Measurements from ENCODE around the gene DDX39A.
"Not testable (repeated sequence)": the region's sequence is repeated elsewhere in the genome, so short reads cannot be mapped to it uniquely, and the experiment has no call there.

DDX39A gene

DNA sequence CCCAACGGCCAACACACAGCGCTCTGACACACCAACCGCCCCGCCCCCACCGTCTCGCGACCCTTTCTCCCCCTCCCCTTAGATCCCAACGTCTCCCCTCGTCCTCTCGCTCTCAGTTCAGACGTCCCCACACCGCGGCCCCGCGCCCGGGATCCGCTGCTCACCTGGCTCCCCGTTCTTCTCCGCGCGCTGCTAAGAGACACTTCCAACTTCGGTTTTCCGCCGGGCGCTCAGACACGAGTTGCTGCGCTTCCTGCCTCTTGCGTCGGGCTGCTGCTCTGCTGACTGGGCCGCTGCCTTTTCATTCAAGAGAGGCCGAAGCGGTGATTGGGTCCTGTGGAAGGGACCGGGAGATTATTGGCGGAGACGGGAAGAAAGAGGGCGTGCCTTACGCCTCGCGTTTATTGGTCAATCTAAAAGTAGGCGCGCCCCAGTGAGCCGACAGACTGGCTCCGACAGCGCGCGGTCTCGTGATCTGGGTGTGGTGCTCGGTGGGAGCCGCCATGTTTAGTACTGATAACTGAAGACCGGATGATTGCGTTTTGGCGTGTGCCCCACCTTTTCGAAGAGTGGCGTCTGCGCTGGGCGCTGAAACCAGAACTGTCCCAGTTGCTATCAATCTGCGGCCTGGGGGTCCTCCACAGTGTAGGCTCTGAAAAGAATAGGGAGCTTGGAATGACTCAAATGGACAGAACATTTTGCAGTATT is at the start of gene DDX39A:
TSS of gene DDX39A (minus strand) at position 236 of the 708 bp plus-strand sequence. CDS start 6,121 bp downstream, outside the sequence.
- DNase-seq = peak; percentile 100

DNA sequence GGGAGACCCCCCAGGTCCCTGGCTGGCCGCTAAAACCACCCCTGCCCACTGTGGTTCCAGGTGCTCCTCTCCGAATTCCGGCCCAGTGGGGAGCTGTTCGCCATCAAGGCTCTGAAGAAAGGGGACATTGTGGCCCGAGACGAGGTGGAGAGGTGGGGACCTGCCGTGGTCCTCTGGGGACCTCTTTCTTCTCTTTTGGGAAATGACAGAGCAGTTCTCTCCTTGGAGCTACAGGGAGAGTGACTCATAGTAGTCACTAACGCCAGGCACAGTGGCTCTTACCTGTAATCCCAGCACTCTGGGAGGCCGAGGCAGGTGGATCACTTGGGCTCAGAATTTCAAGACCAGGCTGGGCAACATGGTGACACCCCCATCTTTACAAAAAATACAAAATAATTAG is 48.7 kb upstream of the DDX39A start:
- DNase-seq = no peak

DNA sequence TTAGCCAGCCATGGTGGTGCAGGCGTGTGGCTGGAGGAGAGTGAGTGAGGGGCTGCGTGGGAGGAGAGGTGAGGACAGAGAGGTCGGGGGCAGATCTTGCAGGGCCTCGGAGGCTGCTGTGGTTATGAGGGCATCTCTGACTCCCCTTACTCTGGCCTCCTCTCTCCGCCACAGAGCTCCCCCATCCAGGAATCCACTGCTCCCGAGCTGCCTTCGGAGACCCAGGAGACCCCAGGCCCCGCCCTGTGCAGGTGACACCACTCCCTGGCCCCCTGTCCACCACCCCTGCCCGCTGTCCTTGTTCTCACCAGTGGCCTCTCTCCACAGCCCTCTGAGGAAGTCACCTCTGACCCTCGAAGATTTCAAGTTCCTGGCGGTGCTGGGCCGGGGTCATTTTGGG is 48.2 kb upstream of the DDX39A start:
- no peak for DNase-seq

DNA sequence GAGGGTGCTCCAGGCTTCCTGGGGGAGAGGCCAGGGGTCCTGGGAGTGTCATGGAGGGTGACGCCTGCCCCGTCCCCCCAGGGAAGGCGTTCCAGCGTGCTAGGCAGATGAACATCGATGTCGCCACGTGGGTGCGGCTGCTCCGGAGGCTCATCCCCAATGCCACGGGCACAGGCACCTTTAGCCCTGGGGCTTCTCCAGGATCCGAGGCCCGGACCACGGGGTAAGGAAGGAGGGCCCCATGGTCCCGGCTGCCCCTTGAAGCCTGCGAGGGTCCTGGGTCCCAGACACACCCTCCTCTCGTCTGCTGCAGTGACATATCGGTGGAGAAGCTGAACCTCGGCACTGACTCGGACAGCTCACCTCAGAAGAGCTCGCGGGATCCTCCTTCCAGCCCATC is 44.6 kb upstream of the DDX39A start:
- no peak for DNase-seq

DNA sequence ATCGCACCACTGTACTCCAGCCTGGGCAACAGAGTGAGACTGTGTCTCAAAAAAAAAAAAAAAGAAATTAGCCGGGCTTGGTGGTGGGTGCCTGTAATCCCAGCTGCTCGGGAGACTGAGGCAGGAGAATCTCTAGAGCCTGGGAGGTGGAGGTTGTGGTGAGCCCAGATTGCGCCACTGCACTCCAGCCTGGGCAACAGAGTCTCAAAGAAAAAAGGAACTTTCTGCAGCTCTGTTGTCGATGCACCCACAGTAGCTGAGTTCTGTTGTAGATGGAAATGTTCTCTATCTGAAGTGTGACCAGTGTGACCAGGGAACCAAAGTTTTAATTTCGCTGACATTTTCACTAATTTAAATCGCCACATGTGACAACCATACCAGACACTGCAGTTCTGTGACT is 43.3 kb upstream of the DDX39A start:
- DNase-seq = not testable (repeated sequence)

DNA sequence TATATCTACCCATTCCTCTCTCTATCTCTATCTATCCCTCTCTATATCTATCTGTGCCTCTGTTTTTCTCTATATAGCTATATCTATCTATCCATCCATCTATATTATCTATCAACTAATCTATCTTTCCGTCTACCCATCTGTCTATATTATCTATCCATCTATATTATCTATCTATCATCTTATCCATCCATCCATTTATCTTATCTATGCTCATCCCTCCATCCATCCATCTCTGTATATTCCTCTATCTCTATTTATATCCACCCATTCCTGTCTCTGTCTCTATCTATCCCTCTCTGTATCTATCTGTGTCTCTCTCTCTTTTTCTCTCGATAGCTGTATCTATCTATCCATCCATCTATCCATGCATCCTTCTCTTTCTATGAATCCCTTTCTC is 41.8 kb upstream of the DDX39A start:
- no peak for DNase-seq

DNA sequence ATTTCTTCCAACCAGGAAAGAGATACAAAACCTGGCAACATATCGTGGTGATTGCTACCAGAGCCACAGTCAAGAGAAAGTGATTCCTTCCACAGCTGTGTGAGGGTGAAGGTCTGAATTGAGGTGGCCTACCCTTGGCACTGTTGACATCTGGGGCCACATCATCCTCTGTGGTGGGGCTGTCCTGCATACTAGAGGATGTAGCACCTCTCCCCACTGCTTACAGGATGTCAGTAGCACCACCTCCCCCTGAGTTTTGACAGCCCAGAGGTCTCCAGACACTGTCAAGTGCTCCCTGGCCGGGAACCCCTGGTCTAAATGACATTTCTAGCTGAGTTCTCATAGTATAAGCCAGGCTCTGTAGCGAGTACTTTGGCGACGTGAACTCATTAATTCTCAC is 40.6 kb upstream of the DDX39A start:
- no peak for DNase-seq

DNA sequence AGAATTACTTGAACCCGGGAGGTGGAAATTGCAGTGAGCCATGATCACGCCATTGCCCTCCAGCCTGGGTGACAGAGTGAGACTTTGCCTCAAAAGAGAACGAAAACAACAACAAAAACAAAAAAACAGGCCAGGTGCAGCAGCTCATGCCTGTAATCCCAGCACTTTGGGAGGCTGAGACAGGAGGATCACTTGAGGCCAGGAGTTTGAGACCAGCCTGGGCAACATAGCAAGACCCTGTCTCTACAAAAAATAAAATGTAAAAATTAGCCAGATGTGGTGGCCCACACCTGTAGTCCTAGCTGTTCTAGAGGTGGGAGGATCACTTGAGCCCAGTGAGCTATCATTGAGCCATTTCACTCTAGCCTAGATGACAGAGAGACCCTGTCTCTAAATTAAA is 33.2 kb upstream of the DDX39A start:
- not testable (repeated sequence) for DNase-seq

DNA sequence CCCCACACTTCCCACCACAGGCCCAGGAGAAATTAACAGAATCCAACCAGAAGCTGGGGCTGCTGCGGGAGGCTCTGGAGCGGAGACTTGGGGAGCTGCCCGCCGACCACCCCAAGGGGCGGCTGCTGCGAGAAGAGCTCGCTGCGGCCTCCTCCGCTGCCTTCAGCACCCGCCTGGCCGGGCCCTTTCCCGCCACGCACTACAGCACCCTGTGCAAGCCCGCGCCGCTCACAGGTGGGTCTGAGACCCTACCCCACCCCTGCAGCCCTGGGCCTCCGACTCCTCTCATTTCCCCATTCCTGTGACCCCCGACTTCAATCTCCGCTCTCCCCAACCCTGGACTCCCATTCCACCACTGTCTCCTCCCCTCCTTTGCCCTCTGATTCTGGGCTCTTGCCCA is 31.7 kb upstream of the DDX39A start:
- DNase-seq = no peak

DNA sequence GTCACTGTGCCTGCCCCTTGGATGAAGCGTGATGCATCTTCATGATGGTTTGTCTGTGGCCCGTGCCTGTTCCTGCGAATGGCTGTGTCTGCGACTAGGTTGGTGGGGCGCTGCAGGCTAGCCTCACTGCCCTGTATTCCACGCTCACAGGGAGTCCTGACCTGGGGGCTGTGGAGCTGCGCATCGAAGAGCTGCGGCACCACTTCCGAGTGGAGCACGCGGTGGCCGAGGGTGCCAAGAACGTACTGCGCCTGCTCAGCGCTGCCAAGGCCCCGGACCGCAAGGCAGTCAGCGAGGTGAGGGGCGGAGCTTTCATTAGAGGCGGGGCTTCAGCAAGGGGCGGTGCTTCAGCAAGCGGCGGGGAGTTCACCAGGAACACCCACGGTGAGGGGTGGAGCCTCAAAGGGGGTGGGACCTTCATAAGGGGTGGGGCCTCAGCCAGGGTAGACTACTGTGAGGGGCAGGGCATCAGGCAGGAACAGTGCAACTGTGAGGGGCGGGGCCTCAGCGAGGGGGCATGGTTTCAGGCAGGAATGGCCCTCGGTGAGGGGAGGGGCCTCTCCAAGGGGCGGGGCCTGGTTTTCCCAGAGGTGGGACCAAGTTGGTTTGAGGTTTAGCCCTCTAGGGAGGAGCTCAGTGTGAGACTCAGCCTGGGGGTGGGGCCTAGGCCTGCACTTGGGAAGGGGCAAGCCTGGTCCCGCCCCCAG is 31.2 kb upstream of the DDX39A start:
- DNase-seq = peak; percentile 82

DNA sequence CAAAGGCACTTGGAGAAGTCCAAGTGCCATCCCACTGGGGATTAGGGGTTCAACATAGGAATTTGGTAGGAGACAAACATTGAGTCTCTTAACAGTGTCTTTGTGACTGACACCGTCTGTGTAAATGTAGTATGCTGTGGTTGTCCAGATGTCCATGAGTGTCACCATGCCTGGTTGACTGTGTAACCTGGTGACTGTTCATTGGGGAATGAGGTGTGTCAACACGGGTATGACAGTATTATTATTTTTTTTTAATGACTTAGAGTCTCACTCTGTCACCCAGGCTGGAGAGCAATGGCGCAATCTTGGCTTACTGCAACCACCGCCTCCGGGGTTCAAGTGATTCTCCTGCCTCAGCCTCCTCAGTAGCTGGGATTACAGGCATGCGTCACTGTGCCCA is 30.2 kb upstream of the DDX39A start:
- no peak for DNase-seq

DNA sequence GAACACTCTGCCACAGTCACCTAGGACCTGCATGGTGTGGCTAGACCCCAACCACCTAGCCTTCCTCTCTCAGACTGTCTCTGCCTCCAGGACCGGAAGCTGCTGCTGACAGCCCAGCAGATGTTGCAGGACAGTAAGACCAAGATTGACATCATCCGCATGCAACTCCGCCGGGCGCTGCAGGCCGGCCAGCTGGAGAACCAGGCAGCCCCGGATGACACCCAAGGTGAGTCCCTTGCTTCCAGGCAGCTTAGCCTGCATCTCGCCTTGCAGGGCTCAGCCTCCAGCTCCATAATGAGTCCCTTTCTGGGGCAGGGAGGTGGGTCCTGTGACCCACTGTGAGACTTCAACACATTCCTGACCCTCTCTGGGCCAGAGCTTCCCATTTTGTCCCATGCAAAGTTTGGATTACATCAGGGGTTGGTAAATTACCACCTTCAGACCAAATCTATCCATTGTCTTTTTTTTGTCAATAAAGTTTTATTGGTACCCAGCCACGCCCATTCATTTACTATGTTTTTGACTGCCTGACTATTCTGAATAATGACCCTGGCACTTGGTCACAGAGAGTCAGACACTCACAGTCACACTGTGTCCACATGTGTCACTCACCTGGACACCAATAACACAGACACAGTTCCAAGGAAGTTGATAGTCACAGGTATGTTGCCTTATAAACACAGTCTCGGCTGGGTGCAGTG is 27.3 kb upstream of the DDX39A start:
- no peak for DNase-seq

DNA sequence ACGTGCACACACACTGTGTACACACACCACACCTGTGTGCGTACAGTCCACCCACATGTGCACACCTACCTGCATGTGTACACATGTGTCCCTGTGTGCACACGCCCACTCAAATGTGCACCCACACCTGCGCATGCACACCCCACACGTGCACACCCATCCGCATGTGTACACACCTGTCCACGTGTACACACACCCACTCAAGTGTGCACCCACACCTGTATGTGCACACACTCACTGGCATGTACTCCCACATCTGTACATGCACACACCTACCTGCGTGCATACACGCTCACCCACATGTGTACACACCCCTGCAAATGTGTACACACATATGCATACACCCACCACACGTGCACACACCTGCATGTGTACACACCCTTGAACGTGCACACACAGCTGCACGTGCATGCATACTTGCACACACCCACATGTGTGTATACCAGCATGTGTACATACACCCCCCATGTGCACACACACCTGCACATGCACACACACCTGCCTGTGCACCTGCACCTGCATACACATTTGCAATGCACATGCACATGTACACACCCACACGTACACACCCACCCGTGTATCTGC is 24.6 kb upstream of the DDX39A start:
- no peak for DNase-seq

DNA sequence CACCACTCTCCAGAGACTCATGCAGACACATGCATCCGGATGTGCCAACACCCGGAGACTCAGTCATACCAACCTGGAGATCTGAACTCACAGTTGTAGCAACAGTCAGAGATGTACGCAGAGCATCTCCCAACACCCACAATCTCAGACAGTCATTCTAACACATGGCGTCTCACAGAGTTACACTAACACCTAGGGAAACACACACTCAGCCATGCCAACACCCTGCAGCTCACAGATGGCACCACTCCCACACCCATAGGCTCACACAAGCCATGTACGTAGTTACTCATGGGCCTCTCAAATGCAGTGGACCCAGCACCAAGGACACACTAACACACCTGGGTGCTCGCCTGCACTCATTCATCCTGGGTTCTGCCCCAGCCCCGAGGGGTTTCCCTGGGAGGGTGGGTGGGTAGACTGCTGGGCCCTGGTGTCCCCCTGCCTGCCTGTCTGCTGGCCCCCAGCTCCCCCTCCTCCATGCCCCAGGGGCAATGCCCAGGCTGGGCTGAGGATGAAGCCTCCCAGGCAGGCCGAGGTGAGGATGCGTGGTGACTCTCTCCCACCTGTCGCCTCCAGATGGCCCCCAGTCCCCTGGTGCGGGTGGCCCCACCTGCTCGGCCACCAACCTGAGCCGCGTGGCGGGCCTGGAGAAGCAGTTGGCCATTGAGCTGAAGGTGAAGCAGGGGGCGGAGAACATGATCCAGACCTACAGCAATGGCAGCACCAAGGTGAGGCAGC is 23.9 kb upstream of the DDX39A start:
- DNase-seq = no peak

DNA sequence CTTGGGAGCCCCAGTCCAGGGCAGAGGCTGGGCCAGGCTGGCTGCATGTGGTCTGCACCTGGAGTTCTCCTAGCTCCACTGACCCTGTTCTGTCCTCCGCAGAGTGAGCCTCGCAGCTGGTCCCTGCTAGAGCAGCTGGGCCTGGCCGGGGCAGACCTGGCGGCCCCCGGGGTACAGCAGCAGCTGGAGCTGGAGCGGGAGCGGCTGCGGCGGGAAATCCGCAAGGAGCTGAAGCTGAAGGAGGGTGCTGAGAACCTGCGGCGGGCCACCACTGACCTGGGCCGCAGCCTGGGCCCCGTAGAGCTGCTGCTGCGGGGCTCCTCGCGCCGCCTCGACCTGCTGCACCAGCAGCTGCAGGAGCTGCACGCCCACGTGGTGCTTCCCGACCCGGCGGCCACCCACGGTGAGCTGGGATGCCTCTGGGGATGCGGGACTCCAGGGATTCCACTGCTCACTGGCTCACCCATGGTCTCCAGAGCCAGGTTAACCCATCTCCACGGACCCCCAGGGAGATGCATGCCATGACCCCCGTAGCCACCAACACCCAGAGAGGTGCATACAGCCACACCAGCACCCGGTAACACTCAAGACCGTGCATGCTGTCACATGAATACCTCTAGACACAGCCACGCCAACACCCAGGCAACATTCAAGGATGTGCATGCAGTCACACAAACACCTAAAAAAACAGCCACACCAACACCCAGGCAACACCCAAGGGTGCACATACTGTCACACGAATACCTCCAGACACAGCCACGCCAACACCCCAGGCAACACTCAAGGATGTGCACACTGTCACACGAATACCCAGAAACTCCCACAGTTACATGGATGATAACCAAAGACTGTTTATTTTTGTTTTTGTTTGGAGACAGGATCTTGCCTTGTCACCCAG is 22.1 kb upstream of the DDX39A start:
- DNase-seq = no peak

DNA sequence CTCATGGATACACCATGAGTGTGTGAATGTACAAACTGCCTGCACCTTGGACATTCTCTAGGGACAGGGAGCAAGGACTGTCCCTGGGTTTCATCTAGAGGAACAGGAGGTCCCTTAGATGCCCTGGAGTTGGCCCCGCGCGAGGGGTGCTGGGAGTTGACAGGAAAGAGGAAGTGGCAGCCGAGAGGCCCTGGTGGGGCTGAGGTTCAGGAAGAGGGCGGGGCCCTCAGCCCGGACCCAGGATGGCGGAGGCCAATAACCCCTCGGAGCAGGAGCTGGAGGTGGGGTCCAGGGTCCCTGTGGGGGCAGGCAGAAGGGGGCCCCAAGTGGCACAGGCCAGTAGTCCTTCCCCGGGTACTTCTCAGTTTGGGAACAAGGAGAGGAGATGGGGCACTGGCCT is 20.9 kb upstream of the DDX39A start:
- DNase-seq = peak; percentile 86

DNA sequence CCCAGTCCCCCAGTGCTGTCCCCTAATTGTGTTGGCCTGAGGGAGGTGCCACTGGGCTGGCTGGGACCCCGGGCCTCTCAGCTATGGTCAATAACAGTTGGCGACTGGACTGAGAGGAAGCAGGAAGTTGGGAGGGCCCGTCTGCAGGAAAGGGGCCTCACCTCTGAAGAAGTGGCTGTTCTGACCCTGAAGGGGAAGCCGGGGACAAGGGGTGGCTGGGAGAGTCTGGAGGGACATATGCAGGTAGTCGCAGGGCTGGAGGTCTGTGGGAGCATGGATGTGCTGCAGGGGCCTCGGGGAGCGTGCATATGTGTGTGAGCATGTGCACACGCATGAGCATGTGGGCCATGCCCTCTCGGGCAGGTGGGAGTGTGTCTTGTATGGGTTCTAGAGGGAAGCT is 19.9 kb upstream of the DDX39A start:
- no peak for DNase-seq

DNA sequence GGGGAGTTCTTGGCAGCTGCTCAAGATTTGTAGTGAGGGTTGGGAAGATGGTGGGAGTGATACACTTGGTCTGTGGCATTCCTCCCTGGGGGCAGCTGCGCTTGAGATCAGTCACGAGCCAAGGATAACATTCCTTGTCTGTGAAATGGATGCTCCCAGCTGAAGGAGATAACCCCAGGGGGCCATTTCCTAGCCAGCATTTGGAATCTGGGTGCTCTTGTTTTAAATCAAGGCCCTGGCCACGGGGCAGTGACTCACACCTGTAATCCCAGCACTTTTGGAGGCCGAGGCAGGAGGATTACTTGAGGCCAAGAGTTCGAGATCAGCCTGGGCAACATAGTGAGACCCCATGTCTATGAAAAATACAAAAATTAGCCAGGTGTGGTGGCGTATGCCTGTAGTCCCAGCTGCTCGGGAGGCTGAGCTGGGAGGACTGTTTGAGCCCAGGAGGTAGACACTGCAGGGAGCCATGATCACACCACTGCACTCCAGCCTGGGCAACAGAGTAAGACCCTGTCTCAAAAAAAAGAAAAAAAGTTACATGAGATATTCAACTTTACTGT is 18.5 kb upstream of the DDX39A start:
- no peak for DNase-seq

DNA sequence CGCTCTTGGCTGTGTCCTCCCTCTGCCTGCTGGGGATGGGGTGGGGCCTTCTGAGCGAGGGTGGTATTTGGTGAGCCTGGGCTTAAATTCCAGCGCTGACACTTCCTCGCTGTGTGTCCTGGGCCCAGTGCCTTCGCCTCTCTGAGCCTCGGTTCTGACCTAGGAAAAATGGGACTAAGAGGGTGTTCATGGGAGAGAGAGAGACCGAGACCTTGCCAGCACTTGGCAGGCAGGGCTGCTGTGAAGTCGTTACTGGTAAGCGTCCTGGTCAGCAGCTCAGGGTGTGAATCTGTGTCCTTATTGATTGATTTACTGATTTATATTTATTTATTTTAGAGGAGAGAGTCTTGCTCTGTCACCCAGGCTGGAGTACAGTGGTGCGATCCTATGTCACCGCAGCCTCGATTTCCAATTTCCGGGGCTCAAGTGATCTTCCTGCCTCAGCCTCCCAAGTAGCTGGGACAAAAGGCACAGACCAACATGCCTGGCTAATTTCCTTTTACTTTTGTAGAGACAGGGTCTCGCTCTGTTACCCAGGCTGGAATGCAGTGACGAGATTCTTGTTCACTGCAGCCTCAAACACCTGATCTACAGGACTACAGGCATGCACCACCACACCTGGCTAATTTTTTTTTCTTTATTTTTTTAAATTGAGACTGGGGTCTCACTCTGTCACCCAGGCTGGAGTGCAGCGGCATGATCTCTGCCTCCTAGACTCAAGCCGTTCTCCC is 16.3 kb upstream of the DDX39A start:
- DNase-seq = no peak

DNA sequence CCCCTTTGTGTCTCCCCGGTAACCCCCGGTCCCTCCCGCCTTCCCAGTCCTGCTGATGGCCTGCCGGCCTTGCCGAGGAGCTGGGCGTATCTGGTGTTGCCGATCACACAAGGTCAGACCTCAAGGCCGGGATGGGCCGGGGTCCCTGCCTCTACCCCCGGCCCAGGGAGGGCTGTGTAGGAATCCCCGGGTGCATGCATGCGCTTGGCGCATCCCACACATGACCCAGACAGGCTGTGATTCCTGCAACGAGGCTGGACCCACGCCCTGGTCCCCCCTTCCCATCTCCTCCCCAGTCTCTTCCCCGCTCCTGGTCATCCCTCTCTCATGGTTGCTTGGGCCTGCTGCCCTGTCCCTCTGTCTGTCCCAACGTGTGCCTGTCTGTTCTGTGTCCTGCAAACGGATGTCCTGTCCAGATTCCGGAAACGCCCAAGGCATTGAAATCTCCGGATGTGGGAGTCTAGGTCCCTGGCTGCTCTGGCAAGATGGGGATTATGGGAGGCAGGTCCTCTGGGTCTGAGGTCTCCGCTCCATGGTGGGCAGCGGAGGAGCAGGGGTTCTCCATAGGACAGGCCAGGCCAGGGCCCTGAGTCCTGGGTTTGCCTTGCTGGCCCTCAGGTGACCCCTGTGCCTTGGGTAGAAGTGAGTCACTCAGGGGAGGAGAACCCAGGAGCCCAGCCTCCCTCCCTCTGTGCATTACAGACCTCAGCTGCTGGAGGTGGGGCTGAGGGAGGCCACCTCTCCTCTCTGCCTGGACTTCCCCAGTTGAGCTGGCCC is 15.6 kb upstream of the DDX39A start:
- peak; percentile 43 for DNase-seq
